Spleen (tissue), 11 donors: ENCODE results near the gene LRFN5. TPM values are rescaled to one million over a fixed set of nuclear protein-coding genes. Genes with fewer than 3 reads are reported as not detected.

Experiments
- DNase-seq: peaks from one replicate; pipeline ENCODE4 v3.0.0-alpha.2; 2020
- H3K27ac ChIP-seq, 8 donors: fragments of 200-600 bp; sonication (generic) in 7 of 8; 1 replicate in 4 of 8; 2 replicates in 4 of 8; pipeline versions ENCODE4 v1.5.0 to v1.8.0; 2016 to 2021; ENCODE audit warnings: inconsistent platforms in 4 of 8, mild to moderate bottlenecking in 4 of 8, moderate library complexity in 1 of 8
- H3K27me3 ChIP-seq, 7 donors: fragments of 200-600 bp; sonication (generic) in 6 of 7; replicated peaks in 1 of 7; 1 replicate in 4 of 7; 2 replicates in 3 of 7; pipeline versions ENCODE4 v1.5.0 to v1.8.0; 2016 to 2021; ENCODE audit warnings: inconsistent platforms in 3 of 7, mild to moderate bottlenecking in 1 of 7
- H3K36me3 ChIP-seq, 6 donors: fragments of 200-600 bp; sonication (generic) in 5 of 6; 1 replicate in 4 of 6; 2 replicates in 2 of 6; pipeline versions ENCODE4 v1.5.0 to v1.8.0; 2016 to 2021; ENCODE audit warnings: inconsistent platforms in 2 of 6
- H3K4me1 ChIP-seq, 6 donors: fragments of 200-600 bp; sonication (generic) in 5 of 6; 1 replicate in 3 of 6; 2 replicates in 3 of 6; pipeline versions ENCODE4 v1.5.0 to v1.8.0; 2016 to 2021; ENCODE audit warnings: inconsistent platforms in 3 of 6
- H3K4me3 ChIP-seq, 8 donors: fragments of 200-600 bp; sonication (generic) in 7 of 8; 1 replicate in 4 of 8; 2 replicates in 4 of 8; pipeline versions ENCODE4 v1.5.0 to v1.8.0; 2016 to 2021; ENCODE audit warnings: inconsistent platforms in 4 of 8, mild to moderate bottlenecking in 4 of 8, moderate library complexity in 2 of 8
- H3K9me3 ChIP-seq, 8 donors: fragments of 200-600 bp; sonication (generic) in 7 of 8; 1 replicate in 4 of 8; 2 replicates in 4 of 8; pipeline versions ENCODE4 v1.5.0 to v1.8.0; 2016 to 2021; ENCODE audit warnings: inconsistent platforms in 4 of 8
- POLR2A ChIP-seq, 3 donors: fragments of 450-650 bp; IDR thresholded peaks; one replicate each; pipeline ENCODE4 v1.5.1; 2017; ENCODE audit warnings: antibody characterized with exemption in 3 of 3, mild to moderate bottlenecking in 1 of 3
- POLR2AphosphoS5 ChIP-seq, 3 donors: sonication (generic); formaldehyde crosslinking; IDR thresholded peaks; one replicate each; pipeline ENCODE4 v1.5.1; 2017; ENCODE audit warnings: antibody characterized with exemption in 3 of 3
- WGBS, 5 donors: extraction: QIAGEN DNeasy Blood & Tissue Kit in 3 of 5; methylation state at CpG; one replicate each; pipeline versions ENCODE4 v1.1.5 to v1.1.7; 2013 to 2018; 5-methylcytosine and 5-hydroxymethylcytosine counted together
- intact Hi-C: fragments of 100-400 bp; cut with DNase I; formaldehyde crosslinking; loops from one replicate; pipeline ENCODE4 v1.15.0; 2023; ENCODE audit warnings: low total_unique reads
- polyA plus RNA-seq, 3 donors: library from polyadenylated mRNA; stranded (reverse); fragments of 200-250 nt; gene quantifications; one replicate each; pipeline ENCODE4 v1.2.1, GENCODE V29; 2013
- total RNA-seq, 7 donors: library from RNA; depleted of rRNA in 3 of 7; stranded (reverse); fragments of >200 nt in 3 of 7; fragmentation: NEBNext Ultra II Directional in 4 of 7; extraction: Animal tissue kit (Norgen Biotek cat#: 25700) in 4 of 7; gene quantifications; one replicate each; pipeline versions ENCODE4 v1.1.0 to v1.2.1, GENCODE V29; 2016 to 2021
- TF ChIP-seq, protein P1 (sequence below), 11 experiments: fragments of 200-600 bp in 7 of 11; fragments of 450-650 bp in 4 of 11; sonication (generic) in 4 of 11; IDR thresholded peaks in 8 of 11; conservative IDR thresholded peaks in 3 of 11; 1 replicate in 7 of 11; 2 replicates in 4 of 11; pipeline versions ENCODE4 v1.4.0 to v1.8.0; 2016 to 2021; ENCODE audit warnings: antibody characterized with exemption in 11 of 11, inconsistent platforms in 4 of 11, mild to moderate bottlenecking in 1 of 11
- donor health status: healthy with polysubstance abuse.
- donor health status: DM: no; HTN: no; CAD: no; lungs with moderate emphysema.
- donor health status: DM: no; HTN: no; CAD: no.
- donor health status: Bipolar disorder and iron deficiency.
- donor health status: healthy.
- donor health status: DM: no; HTN: no; CAD: no.
- donor health status: DM: yes; HTN: yes; CAD: no.

Gene LRFN5
- total and polyA plus RNA-seq, 10 donors: 0.08 to 3.0 (median 1.4) TPM

- Histone ChIP-seq H3K27me3 (no peaks in the 10 kb centered on the region), H3K4me1 (no peaks in the 10 kb centered on the region), H3K36me3 (no peaks in the 10 kb centered on the region), H3K9me3 (peaks cover 0 to 4% (median 0%) of the 10 kb centered on the region in 8 donors), H3K4me3 (no peak overlapping the region), H3K27ac (no peak overlapping the region)
- TF ChIP-seq, protein P1, sequence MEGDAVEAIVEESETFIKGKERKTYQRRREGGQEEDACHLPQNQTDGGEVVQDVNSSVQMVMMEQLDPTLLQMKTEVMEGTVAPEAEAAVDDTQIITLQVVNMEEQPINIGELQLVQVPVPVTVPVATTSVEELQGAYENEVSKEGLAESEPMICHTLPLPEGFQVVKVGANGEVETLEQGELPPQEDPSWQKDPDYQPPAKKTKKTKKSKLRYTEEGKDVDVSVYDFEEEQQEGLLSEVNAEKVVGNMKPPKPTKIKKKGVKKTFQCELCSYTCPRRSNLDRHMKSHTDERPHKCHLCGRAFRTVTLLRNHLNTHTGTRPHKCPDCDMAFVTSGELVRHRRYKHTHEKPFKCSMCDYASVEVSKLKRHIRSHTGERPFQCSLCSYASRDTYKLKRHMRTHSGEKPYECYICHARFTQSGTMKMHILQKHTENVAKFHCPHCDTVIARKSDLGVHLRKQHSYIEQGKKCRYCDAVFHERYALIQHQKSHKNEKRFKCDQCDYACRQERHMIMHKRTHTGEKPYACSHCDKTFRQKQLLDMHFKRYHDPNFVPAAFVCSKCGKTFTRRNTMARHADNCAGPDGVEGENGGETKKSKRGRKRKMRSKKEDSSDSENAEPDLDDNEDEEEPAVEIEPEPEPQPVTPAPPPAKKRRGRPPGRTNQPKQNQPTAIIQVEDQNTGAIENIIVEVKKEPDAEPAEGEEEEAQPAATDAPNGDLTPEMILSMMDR (IDR thresholded peaks at IDR 0.05 in 8 of 11, conservative IDR thresholded peaks at IDR 0.05 in 3 of 11): no peak
- TF ChIP-seq POLR2AphosphoS5 (IDR thresholded peaks at IDR 0.05) (no peak), POLR2A (IDR thresholded peaks at IDR 0.05) (no peak)
- DNase-seq: no peak
- intact Hi-C loops: no loop called here
- 92 to 94% (median 92%) methylated on average over 1 of the region's 1 CpG for WGBS, 5 donors
Measured at GRCh38 chr14:41810362-41810761, 203.7 kb downstream of the LRFN5 start.

GRCh38 chr14:41817626-41818025, 210.9 kb downstream of the LRFN5 start:
- H3K4me1 ChIP-seq: no peaks in the 10 kb centered on the region
- intact Hi-C loops: no loop called here
- no peaks in the 10 kb centered on the region for H3K36me3 ChIP-seq
- H3K27me3 ChIP-seq: no peaks in the 10 kb centered on the region
- 78 to 95% (median 84%) methylated on average over 1 of the region's 1 CpG for WGBS, 5 donors
- DNase-seq: no peak
- no peak overlapping the region for H3K4me3 ChIP-seq
- no peak overlapping the region for H3K27ac ChIP-seq
- no peak for TF ChIP-seq POLR2AphosphoS5 (IDR thresholded peaks at IDR 0.05)
- TF ChIP-seq, protein P1 (IDR thresholded peaks at IDR 0.05 in 8 of 11, conservative IDR thresholded peaks at IDR 0.05 in 3 of 11): no peak
- no peak for TF ChIP-seq POLR2A (IDR thresholded peaks at IDR 0.05)
- H3K9me3 ChIP-seq: peaks cover 0 to 4% (median 0%) of the 10 kb centered on the region in 8 donors

DNA sequence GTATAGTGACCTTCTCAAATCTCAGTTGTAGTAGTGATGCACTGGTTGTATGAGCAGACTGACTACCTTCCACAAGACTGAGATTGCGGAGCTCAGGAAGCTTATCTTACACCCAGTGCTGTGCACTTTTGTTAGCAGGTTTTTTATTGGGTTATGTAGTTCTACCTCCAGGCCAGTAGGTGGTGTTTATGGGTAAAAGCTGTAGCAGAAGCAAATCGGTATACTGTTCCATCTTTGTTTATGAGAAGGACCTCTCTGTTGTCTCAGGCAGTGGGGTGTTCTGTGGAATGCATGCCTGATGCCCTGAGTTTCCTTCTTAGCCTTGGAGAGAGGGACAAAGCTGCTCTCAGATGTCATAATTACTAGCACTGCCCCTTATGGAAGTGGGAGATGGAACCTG, 217.8 kb downstream of the LRFN5 start:
- WGBS, 5 donors: 86 to 99% (median 92%) methylated on average over 2 of the region's 2 CpGs
- no peak for DNase-seq
- intact Hi-C loops: no loop called here

GRCh38 chr14:41825622-41826021, 218.9 kb downstream of the LRFN5 start:
- TF ChIP-seq POLR2AphosphoS5 (IDR thresholded peaks at IDR 0.05): no peak
- TF ChIP-seq, protein P1 (IDR thresholded peaks at IDR 0.05 in 8 of 11, conservative IDR thresholded peaks at IDR 0.05 in 3 of 11): no peak
- no peak for TF ChIP-seq POLR2A (IDR thresholded peaks at IDR 0.05)
- Histone ChIP-seq H3K27ac (no peak overlapping the region), H3K9me3 (peaks cover 0 to 28% (median 22%) of the 10 kb centered on the region in 8 donors), H3K4me3 (no peak overlapping the region), H3K27me3 (no peaks in the 10 kb centered on the region), H3K36me3 (no peaks in the 10 kb centered on the region), H3K4me1 (no peaks in the 10 kb centered on the region)
- 69 to 100% (median 70%) methylated on average over 1 of the region's 1 CpG for WGBS, 5 donors
- intact Hi-C loops: no loop called here
- DNase-seq: no peak

More for the DNA sequence above, 217.8 kb downstream of the LRFN5 start:
- no peak overlapping the region for H3K27ac ChIP-seq
- H3K36me3 ChIP-seq: no peaks in the 10 kb centered on the region
- peaks cover 0 to 28% (median 22%) of the 10 kb centered on the region in 8 donors for H3K9me3 ChIP-seq
- no peaks in the 10 kb centered on the region for H3K4me1 ChIP-seq
- no peak overlapping the region for H3K4me3 ChIP-seq
- no peaks in the 10 kb centered on the region for H3K27me3 ChIP-seq
- no peak for TF ChIP-seq POLR2A (IDR thresholded peaks at IDR 0.05)
- TF ChIP-seq, protein P1 (IDR thresholded peaks at IDR 0.05 in 8 of 11, conservative IDR thresholded peaks at IDR 0.05 in 3 of 11): no peak
- TF ChIP-seq POLR2AphosphoS5 (IDR thresholded peaks at IDR 0.05): no peak
